NCI-H1417 (cell line): Measurements from ENCODE around the gene FCRLB.
"Not testable (repeated sequence)": the region's sequence is repeated elsewhere in the genome, so short reads cannot be mapped to it uniquely, and the experiment has no call there.

Experiments
- DNase-seq, 3 experiments: peaks; one replicate each; lab custom pipeline; 2025; lab: John Stamatoyannopoulos, UW

The FCRLB gene, protein sequence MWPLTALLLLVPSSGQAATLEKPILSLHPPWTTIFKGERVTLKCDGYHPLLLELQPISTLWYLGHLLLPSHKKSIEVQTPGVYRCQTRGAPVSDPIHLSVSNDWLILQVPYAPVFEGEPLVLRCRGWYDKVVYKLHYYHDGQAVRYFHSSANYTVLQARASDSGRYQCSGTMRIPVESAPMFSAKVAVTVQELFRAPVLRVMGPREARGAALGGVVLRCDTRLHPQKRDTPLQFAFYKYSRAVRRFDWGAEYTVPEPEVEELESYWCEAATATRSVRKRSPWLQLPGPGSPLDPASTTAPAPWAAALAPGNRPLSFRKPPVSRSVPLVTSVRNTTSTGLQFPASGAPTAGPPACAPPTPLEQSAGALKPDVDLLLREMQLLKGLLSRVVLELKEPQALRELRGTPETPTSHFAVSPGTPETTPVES

DNA sequence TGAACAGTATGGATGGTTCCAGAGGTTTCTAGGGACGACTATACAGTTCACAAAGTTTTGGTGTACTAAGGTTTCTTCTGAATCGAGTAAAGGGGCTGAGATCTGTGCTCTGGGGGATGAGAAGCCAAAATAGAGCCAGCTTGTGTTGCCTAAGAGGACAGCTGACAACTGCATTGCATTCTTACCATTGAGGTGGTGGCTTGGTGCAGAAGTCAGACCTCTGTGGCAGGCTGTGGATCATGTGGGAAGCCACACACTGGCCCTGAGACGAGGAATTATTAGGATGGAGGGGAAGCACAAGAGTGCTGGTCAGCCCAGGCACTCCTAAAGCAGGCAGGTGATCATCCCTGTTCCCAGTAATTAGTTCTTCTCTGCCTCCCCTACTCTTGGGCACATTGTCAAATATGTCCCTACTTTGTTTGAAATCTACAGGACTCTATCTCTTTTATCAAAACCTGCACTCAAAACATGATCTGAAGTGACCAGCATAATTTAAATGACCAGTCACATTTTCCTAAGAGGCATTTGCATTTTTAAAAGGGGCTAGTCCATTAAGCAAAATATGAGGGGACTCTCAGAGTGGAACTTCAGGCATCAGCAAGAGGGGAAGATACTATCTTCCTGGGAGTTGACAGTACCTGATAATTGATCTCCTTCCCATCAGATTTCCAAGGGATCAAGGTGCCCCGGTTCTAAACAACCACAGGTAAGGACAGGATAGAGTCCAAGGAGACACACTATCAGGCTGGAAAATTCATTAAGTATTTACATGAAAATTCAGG is at the start of gene FCRLB:
TSS of gene FCRLB (plus strand) at position 589 of the 782 bp plus-strand sequence. CDS start 1,129 bp downstream, outside the sequence.
- DNase-seq: no peak

DNA sequence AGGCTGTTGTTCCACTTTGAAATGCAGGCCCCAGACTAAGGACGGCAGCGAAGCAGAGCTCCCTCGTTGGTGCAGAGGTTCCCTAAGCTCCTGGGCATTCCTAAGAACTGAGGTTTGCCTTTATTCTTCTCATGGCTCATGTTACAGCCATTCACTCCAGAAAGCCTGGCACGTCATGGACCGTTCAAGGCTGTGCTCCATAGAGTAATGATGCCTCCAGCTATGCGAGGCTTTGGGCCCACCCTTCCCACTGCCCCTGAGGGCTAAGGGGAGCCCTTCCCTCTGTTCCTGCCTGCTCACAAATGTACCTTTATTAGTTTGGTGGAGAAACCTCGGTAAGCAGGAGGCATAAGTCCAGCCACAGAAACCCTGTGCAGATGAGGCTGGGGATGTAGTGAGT is 47.9 kb upstream of the FCRLB start:
- not testable (repeated sequence) for DNase-seq

DNA sequence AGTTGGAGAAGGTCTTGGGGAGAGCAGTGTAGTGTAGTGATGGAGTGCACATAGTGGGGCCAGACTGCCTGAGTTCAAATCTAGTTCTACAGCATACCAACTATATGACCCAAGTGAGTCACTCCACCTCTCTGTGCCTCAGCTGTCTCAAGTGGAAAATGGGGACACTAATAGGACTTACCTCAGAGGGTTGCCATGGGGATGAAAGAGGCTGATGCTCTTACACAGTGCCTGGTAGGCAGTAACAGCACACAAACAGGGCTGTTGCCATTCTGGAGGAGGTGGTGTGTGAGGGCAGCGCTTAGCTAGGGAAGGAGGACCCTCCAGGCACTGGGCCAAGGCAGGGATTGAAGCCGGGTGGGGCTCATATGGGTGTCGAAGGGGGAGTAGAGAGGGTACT is 46.9 kb upstream of the FCRLB start:
- DNase-seq: not testable (repeated sequence)

DNA sequence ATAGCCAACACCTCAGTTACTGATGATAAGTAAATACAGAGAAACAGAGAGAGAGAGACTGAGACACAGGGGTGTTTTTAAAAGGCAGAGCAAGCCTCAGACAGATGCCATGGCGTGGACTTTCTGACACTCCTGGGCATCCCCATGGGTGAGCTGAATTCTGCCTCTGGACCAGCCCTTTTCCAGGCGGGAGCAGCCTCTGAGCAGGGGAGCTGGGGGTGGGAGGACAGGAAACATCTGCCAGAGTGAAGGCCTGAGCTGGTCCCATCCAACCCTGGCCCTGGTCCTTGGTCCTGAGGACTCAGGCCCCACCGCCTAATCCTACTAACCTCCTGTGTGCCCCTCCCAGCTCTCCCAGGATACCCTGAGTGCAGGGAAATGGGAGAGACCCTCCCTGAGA is 46.4 kb upstream of the FCRLB start:
- not testable (repeated sequence) for DNase-seq

DNA sequence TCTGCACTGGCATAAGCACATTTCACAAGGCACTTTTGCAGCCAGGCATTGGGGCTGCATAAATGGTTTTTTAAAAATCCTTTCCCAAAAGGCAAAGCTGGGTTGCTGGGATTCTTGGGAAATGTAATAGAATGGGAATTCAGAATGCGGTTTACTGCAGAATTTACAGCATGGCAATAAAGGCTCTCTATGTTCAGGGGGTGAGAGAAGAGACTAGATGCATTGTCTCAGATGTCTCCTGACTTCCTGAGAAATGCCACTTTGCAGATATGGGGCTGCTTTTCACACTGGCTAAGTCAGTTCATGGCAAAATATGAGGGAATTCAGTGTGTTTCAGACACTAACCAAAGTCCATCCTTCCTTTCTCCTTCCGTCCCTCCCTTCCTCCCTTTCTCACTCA is 44.9 kb upstream of the FCRLB start:
- no peak for DNase-seq

DNA sequence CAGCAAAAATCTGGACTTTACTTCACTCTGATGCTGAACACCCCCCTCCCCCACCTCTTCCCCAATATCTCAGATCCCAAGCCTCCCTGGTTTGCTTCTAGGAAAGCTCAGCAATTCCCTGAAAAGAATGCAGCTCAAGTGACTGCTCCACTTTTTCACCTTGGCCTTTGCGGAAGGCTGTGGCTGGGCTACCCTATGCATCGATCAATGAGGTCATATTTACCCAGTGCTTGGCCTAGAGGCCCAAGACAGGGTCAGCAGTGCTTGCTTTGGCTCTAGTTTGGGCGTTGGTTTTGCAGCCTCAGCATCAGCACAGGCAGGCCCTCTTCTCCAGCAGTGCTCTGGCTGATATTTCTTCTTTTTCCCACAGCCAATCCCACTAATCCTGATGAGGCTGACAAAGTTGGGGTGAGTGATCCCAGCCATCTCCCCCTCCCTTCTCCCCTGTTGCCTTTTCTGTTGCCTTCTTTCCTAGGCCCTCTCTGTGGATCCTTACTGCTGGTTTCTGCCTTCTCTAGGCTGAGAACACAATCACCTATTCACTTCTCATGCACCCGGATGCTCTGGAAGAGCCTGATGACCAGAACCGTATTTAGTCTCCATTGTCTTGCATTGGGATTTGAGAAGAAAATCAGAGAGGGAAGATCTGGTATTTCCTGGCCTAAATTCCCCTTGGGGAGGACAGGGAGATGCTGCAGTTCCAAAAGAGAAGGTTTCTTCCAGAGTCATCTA is 44.2 kb upstream of the FCRLB start:
- DNase-seq: no peak

DNA sequence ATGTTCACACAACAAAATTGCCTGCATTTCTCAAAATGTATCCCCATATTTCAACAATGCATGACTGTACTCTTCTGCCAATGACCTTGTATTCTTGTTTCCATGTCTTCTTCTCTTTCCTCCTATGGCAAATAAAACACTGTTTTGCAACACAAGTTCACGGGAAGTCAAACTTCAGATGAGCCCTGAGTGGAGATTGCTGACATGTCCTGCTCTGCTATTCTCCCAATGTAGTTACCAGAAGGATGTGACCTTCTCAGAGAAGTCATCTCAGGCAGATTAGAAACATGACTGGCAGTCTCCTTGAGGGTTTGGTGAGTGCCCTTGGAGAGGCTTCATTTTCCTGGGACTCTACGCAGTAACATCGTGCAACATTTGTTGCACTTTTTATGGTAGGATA is 42.8 kb upstream of the FCRLB start:
- DNase-seq: no peak

DNA sequence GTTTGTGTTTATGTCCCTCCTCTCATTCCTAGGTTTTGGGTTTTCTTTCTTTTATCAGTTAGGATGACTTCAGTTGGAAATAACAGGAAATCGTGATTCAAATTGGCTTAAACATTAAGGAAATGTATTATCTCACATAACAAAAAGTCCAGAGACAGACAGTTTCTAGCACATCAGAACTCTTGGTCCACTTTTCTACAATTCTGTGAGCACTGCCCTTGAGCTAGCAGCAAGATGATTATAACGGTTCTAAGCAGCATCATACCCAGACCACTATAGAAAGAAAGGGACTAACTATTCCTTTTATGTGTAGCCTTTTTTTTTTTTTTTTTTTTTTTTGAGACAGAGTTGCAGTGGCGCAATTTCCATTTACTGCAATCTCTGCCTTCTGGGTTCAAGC is 39.5 kb upstream of the FCRLB start:
- no peak for DNase-seq

DNA sequence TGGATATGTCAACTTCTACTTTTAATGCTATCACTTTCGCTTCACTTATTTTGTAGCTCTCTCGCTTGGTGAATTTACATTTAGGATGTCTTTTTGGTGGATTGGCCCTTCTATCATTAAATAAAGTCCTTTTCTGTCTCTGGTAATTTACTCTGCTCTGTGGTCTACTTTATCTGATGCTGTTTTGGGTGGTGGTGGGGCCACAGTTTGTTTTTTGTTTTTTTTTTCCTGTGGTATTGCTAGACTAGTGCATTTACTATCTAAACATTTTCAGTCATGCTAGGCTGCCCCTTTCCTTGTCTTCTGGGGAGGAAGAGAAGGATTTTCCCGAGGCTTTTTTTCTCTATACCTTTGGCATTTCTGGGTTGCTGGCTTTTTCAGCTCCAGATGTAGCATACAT is 32.4 kb upstream of the FCRLB start:
- DNase-seq: no peak

DNA sequence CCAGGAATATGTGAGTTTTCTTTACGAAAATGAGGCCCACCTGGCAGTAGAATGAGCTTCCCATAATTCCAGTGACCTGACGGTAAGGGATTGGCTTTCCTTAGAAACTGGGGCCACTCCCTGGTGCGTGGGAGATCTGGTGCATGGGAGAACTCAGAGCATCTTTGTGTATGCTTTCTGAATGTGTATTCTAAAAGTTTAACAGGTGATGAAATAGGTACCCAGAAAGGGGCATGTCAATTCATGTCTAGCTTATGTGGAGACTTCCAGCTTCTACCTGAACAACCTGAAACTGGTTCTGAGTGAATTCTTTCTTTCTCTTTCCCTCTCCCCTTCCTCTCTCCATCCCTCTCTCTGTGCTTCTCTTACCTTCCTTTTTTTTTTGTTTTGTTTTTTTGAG is 29.5 kb upstream of the FCRLB start:
- no peak for DNase-seq

DNA sequence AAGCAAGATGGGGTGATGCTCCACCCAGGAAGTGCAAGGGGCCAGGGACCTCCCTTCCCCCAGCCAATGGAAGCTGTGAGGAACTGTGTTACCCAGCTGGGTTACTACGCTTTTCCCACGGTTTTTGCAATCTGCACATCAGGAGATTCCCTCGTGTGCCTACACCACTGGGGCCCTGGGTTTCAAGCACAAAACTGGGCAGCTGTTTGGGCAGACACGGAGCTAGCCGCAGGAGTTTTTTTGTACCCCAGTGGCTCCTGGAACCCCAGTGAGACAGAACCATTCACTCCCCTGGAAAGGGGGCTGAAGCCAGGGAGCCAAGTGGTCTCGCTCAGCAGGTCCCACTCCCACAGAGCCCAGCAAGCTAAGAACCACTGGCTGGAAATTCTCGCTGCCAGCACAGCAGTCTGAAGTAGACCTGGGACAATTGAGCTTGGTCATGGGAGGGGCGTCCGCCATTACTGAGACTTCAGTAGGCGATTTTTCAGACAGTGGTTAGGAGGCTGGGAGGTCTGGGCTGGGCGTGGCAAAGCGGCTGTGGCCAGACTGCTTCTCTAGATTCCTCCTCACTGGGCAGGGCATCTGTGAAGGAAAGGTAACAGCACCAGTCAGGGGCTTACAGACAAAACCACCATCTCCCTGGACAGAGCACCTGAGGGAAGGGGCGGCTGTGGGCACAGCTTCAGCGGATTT is 28.2 kb upstream of the FCRLB start:
- peak in 1 of 3 experiments; percentile 1 for DNase-seq

DNA sequence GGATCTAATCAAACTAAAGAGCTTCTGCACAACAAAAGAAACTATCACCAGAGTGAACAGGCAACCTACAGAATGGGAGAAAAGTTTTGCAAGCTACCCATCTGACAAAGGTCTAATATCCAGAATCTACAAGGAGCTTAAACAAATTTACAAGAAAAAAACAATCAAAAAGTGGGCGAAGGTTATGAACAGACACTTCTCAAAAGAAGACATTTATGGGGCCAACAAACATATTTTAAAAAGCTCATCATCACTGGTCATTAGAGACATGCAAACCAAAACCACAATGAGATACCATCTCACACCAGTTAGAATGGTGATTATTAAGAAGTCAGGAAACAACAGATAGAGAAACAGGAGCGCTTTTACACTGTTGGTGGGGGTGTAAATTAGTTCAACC is 23.0 kb upstream of the FCRLB start:
- not testable (repeated sequence) for DNase-seq

DNA sequence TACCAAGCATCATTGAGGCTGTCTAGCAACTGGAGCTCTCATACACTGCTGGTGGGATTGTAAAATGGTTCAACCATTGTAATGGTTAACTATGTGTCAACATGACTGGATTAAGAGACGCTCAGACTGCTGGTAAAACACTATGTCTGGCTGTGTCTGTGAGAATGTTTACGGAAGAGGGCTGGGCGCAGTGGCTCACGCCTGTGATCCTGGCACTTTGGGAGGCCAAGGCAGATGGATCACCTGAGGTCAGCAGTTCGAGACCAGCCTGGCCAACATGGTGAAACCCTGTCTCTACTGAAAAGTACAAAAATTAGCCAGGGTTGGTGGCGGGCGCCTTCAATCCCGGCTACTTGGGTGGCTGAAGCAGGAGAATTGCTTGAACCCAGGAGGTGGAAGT is 19.1 kb upstream of the FCRLB start:
- peak in 1 of 3 experiments; percentile 23 for DNase-seq

DNA sequence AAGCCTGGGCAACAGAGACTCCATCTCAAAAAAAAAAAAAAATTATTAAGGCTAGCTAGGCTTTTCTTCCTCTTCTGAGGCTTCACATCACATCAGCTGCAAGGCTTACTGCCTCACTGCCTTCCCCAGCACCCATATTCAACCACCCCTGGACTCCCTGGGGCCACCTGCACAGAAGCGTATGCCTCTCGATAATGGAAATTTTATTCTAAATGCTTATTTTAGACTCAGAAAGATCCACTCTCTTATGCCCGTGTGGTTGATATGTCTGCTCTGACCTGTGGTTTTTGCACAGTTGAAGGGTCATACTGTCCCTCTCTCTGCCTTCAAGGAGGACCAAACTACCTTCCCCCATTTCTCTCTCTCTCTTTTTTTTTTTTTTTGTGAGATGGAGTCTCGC is 15.8 kb upstream of the FCRLB start:
- DNase-seq: no peak

DNA sequence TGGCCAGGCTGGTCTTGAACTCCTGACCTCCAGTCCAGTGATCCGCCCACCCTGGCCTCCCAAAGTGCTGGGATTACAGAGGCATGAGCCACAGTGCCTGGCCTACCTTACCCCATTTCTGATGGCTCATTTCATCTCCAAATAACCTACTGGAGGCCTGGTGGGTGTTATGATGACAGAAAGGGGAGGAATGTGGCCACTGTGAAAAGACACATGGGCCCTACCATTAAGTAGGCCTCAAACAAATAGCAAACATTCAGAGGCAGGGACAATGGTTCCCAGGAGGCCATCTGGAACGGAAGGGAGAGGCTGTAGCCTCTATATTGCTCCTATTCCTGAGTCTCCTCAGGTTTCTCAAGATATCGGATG is 15.2 kb upstream of the FCRLB start:
- no peak for DNase-seq

DNA sequence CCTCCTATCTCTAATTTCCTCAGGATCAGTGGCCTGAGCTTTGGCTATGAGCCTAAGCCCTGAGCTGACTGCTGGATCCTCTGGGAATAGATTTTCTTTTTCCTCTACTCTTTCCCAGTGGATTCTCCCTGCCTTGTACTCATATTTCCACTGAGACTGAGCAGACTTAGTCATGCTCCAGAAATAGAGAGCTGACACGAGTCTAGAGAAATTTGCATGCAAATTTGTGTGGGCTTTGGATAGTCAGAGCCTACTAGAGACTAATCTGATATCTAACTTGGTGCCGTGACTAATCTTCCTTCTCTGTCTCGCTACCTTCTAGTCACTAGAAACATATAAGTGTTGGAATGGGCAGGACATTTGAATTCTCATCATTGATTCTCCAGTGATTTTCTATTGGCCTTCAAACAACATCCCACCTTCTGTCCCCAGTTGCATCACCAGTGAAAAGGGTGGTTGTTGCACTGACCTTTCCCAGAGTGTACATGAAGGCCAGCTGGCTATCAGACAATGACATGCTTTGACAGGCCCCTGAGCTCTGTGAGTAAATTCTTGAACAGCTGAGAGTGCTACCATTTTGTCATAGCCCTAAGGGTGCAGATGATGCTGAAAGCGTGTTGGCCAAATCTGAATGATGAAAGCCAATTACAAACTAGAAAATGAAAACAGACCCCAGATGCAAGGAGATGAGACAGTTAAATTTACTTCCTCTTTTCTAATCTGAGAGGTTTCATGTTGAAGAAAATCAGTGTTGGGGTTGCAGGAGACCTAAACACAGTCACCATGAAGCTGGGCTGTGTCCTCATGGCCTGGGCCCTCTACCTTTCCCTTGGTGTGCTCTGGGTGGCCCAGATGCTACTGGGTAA is 14.6 kb upstream of the FCRLB start, which contains the start of gene FCRLA:
TSS of gene FCRLA (plus strand) at position 748 of the 866 bp plus-strand sequence. CDS start at position 784, 36 bp downstream.
- DNase-seq: no peak

DNA sequence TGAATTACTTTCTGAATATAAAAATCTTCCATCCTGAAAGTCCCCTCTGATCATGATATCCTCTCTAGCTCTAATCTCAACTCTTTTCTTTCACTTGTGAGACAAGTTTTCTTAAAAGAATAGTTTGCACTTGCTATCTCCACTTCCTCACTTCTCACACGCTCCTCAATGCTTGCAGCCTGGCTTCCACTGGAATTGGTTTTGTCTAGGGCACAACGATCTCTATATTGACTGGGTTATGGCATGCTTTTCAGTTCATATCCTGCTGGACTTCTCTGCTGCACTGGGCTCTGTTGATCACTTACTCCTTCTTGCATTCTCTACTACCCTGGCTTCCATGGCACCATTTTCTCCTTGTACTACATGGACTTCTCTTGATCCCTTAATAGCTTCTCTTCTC is 13.8 kb upstream of the FCRLB start:
- no peak for DNase-seq

DNA sequence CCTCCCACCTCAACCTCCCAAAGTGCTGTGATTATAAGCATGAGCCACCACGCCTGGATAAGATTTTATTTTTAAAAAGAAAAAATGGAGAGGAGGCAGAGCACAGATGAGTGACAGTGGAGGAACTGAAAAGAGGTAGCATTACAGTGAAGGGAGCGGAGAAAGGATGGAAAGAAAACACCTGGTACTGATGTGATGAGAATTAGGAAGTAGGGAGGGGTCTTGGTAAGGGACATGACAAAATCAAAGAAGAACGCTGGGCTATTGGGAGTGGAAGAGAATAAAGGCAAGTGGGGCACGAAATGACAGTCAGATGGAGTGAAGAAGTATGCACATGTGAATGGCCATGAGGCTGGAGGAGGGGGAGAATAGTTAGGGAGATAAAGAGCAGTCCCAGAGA is 12.0 kb upstream of the FCRLB start:
- DNase-seq: no peak

DNA sequence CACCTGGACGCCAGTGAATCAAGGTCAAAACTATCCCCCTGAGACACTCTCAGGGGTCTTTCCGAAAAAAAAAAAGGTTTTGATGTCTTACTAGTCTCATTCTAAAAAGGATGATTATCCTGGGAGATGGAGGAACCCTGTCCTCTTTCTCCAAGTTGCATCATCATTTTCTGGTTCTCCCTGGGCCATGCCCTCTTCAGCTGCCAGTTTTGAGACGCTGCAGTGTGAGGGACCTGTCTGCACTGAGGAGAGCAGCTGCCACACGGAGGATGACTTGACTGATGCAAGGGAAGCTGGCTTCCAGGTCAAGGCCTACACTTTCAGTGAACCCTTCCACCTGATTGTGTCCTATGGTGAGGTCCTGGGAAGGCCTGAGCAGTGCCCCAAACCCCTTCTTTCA is 10.8 kb upstream of the FCRLB start:
- DNase-seq: no peak

DNA sequence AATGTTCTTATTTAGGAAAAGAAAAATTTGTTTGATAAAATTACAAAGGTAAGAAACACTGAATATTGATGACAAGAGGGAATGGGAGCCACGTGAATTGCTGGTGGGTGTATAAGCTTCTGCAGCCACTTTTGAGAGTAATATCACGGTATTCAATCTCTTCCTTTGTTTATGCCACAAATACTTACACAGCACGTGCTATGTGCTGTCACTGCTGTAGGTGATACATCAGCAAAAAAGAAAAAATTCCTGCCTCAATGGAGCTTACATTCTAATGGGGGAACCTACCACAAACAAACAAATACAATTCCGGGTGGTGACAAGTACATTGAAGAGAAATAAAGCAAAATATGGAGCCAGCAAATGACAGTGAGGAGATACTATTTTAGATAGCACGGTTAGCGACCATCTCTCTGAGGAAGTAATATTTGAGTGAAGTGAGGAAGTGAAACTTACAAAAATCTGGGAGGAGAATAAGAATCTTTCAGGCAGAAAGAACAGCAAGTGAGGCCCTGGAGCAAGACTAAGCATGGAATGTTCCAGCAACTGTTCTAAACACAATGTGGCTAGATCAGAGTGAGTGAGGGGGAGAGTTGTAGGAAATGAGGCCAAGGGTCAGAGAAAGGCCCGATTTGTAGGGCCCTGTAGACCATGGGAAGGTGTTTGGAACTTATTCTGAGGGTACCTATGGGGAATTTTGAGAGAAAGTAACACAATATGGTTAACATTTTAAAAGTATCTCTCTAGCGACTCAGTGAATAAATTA is 2.6 kb upstream of the FCRLB start:
- no peak for DNase-seq
